ENCODE data around the gene BRD8.

DNA sequence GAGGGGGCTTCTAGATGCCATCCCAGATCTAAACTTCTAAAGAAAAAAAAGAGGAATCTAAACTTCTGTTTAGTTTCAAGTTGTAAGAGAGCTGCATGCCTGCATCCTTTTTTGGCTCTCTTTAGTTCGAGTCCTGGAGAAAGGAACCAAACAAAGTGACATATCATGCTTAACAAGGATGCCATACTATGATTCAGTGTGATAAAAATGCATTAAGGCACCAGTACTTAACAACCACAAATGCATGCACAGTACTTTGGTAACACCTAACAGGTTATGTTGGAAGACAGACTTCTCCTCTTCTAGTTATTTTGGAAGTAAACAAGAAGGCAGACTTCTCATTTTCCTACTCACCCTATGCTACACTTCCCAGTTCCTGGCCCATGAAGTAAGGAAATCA lies 66.5 kb downstream of the BRD8 start:
- no peak for TF ChIP-seq POLR2A (IDR thresholded peaks at IDR 0.05)
- TF ChIP-seq CTCF (IDR thresholded peaks at IDR 0.05) = no peak

Measured in prostate gland (tissue), 2 donors.